Fibroblast of pulmonary artery (primary cell): ENCODE data around the gene CACNA2D3.

Experiments used
- DNase-seq: peaks from one replicate; pipeline ENCODE4 v3.0.0-alpha.2; 2010; ENCODE audit warnings: low read depth
- H3K4me3 ChIP-seq: replicated peaks from 2 replicates; pipeline ENCODE4 v1.5.1; 2011; ENCODE audit warnings: low read depth, mild to moderate bottlenecking, control low read depth, low read length, moderate library complexity
- CTCF ChIP-seq: IDR thresholded peaks from 2 replicates; pipeline ENCODE4 v1.5.1; 2011; ENCODE audit warnings: mild to moderate bottlenecking, control low read depth, low read length, inconsistent platforms; ENCODE audit errors: missing control alignments

The CACNA2D3 gene

DNA sequence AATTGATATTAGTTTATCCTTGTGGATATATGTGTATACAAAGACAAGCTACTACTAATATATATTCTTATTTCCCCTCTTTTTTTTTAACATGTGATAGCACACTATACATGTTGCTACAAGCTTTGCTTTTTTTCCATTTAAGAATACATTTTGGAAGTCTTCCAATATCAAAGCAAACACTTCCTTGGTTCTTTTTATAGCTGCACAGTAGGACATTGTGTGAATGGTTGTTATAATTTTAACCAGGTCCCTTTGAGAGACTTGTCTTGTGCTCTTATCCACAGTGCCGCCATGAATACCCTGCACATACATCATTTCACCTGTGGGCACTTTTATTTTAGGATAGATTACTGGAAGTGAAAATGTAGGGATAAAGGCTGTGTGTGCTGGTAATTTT, 88.7 kb downstream of the CACNA2D3 start:
- no peak overlapping the region for H3K4me3 ChIP-seq
- no peak for DNase-seq
- no peak for TF ChIP-seq CTCF

- no peak for TF ChIP-seq CTCF
- DNase-seq: no peak
- no peak overlapping the region for H3K4me3 ChIP-seq
Observed at GRCh38 chr3:54212723-54213122, 90.4 kb downstream of the CACNA2D3 start.

DNA sequence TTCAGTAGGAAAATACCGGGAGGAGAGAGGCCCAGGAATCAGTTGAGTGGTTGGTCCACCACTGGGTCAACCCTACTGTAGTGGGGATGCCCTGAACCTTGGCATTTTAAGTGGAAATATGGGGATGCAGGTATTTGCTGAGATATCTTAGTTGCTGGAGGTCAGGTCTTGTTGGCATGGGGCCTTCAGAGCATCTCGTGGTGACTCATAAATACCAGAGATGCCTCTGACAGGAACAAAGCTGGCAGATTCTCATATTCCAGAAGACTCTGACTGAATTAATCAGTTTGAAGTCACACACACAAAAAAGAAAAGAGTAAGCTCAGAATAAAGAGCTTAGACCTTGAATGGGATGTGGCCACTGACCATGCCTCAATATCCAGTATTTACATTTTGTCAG, 91.6 kb downstream of the CACNA2D3 start:
- no peak for TF ChIP-seq CTCF
- no peak overlapping the region for H3K4me3 ChIP-seq
- peak; percentile 18 for DNase-seq

- DNase-seq: no peak
- no peak overlapping the region for H3K4me3 ChIP-seq
- no peak for TF ChIP-seq CTCF
Observed at GRCh38 chr3:54214845-54215244, 92.5 kb downstream of the CACNA2D3 start.

GRCh38 chr3:54215521-54215920, 93.2 kb downstream of the CACNA2D3 start:
- TF ChIP-seq CTCF: no peak
- DNase-seq: no peak
- no peak overlapping the region for H3K4me3 ChIP-seq

- DNase-seq: no peak
- TF ChIP-seq CTCF: no peak
- H3K4me3 ChIP-seq: no peak overlapping the region
Observed at GRCh38 chr3:54217828-54218227, 95.5 kb downstream of the CACNA2D3 start.

DNA sequence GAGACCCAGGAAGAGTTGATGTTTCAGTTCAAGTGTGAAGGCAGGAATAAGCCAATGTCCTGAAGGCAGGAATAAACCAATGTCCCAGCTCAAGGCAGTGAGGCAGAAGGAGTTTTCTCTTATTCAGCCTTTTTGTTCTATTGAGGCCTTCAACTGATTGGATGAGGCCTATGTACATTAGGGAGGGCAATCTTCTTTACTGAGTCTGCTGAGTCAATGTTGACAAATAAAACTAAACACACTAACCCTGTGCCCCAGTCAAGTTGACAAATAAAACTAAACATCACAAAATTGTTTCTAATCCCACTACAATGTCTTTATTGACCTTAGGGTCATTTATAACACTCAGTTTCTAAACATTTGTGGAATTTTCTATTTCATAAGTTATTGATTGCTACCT, 100.0 kb downstream of the CACNA2D3 start:
- no peak for DNase-seq
- TF ChIP-seq CTCF: no peak
- no peak overlapping the region for H3K4me3 ChIP-seq
